H1 (cell line): ENCODE data around the gene POLG. TPM values are rescaled to one million over a fixed set of nuclear protein-coding genes. Genes with fewer than 3 reads are reported as not detected.

Experiments
- FOSL1 ChIP-seq: IDR thresholded peaks from 2 replicates; pipeline ENCODE4 v1.6.1; 2011; ENCODE audit warnings: mild to moderate bottlenecking, low read depth, low read length, moderate library complexity; ENCODE audit not compliant: insufficient read depth
- MAFK ChIP-seq: IDR thresholded peaks from 2 replicates; pipeline ENCODE4 v1.6.1; 2012; ENCODE audit warnings: low read depth, mild to moderate bottlenecking, improper control_type of control experiment, low read length
- NRF1 ChIP-seq: IDR thresholded peaks from 2 replicates; pipeline ENCODE4 v1.6.1; 2011; ENCODE audit warnings: mild to moderate bottlenecking, low read depth, low read length, improper control_type of control experiment
- TCF12 ChIP-seq: IDR thresholded peaks from 2 replicates; pipeline ENCODE4 v1.6.1; 2011; ENCODE audit warnings: low read depth, mild to moderate bottlenecking, low read length
- polyA plus RNA-seq, 7 experiments: library from polyadenylated mRNA; depleted of rRNA in 3 of 7; stranded (reverse) in 5 of 7; unstranded in 2 of 7; fragments of >200 nt in 5 of 7; fragments of 200-250 nt in 2 of 7; gene quantifications; 1 replicate in 5 of 7; 2 replicates in 1 of 7; 4 replicates in 1 of 7; pipeline versions ENCODE4 v1.2.1 to v1.2.3, GENCODE V29; 2011 to 2013; ENCODE audit warnings: missing spikeins in 2 of 7, mixed read lengths in 2 of 7
- total RNA-seq: library from RNA; stranded (reverse); fragmentation: NEBNext Ultra II Directional; extraction: Animal tissue kit (Norgen Biotek cat#: 25700); gene quantifications from 2 replicates; pipeline ENCODE4 v1.2.1, GENCODE V29; 2021

The POLG gene
- total and polyA plus RNA-seq, 2 of the 8 experiments (the other 6 are each of a cell fraction or from before 2014, with no cell fraction given): 14.8 to 52.3 TPM

- TF ChIP-seq MAFK (no peak), FOSL1 (no peak), TCF12 (no peak), NRF1 (no peak)
Observed at GRCh38 chr15:89341316-89342005, 6.8 kb upstream of the POLG start (continued).
